WTC11 (cell line): ENCODE measurements around the gene ZSWIM6. TPM values are rescaled to one million over a fixed set of nuclear protein-coding genes. Genes with fewer than 3 reads are reported as not detected.

Experiments used
- ATAC-seq: fragments of 200-7000 bp; cut with Tn5 transposase; 2 replicates; pipeline ENCODE4 v1.10.0; 2021; ENCODE audit warnings: mild to moderate bottlenecking, moderate library complexity
- CTCF ChIA-PET: fragments of 300-600 bp; sonication (Branson Sonifier 250); formaldehyde crosslinking; loops from one replicate; lab custom pipeline; 2021; ENCODE audit warnings: antibody characterized with exemption; lab: Charles Lee
- POLR2A ChIA-PET: fragments of 350-600 bp; sonication (Branson Sonifier 250); formaldehyde crosslinking; loops from one replicate; lab custom pipeline; 2021; ENCODE audit warnings: antibody characterized with exemption; lab: Charles Lee
- DNase-seq: peaks from one replicate; pipeline ENCODE4 v3.0.0; 2021; ENCODE audit warnings: low spot score
- H3K27ac Mint-ChIP-seq: 2 replicates; pipeline ENCODE4 v1.8.0; 2021; ENCODE audit warnings: mixed read lengths
- H3K27me3 Mint-ChIP-seq: 2 replicates; pipeline ENCODE4 v1.8.0; 2021; ENCODE audit warnings: low read depth, mild to moderate bottlenecking, moderate library complexity, mixed read lengths
- H3K36me3 Mint-ChIP-seq: 2 replicates; pipeline ENCODE4 v1.8.0; 2021; ENCODE audit warnings: mixed read lengths
- H3K4me1 Mint-ChIP-seq: 2 replicates; pipeline ENCODE4 v1.8.0; 2022; ENCODE audit warnings: mixed read lengths
- H3K4me3 Mint-ChIP-seq: 2 replicates; pipeline ENCODE4 v1.8.0; 2021; ENCODE audit warnings: mild to moderate bottlenecking, moderate library complexity, mixed read lengths
- H3K9me3 Mint-ChIP-seq: 2 replicates; pipeline ENCODE4 v1.8.0; 2021; ENCODE audit warnings: mixed read lengths
- E2F5 ChIP-seq: sonication (generic); formaldehyde crosslinking; IDR thresholded peaks from 2 replicates; pipeline ENCODE4 v1.8.1; 2022; ENCODE audit warnings: mild to moderate bottlenecking, moderate library complexity, missing genetic modification reagents
- ETV6 ChIP-seq: sonication (generic); formaldehyde crosslinking; IDR thresholded peaks from 2 replicates; pipeline ENCODE4 v1.8.1; 2022; ENCODE audit warnings: mild to moderate bottlenecking, missing genetic modification reagents
- JAZF1 ChIP-seq: fragments of 250-450 bp; sonication (Bioruptor Pico); IDR thresholded peaks from 2 replicates; pipeline ENCODE4 v1.9.0; 2021; ENCODE audit warnings: moderate library complexity, mild to moderate bottlenecking, inconsistent platforms
- JUN ChIP-seq: sonication (generic); formaldehyde crosslinking; IDR thresholded peaks from 2 replicates; pipeline ENCODE4 v1.8.0; 2023; ENCODE audit warnings: mild to moderate bottlenecking, missing genetic modification reagents
- MLX ChIP-seq: sonication (generic); formaldehyde crosslinking; IDR thresholded peaks from 2 replicates; pipeline ENCODE4 v1.8.1; 2023; ENCODE audit warnings: mild to moderate bottlenecking, missing genetic modification reagents, moderate library complexity
- NR3C1 ChIP-seq: sonication (generic); formaldehyde crosslinking; conservative IDR thresholded peaks from 2 replicates; pipeline ENCODE4 v1.8.1; 2023; ENCODE audit warnings: low read depth, mild to moderate bottlenecking, missing genetic modification reagents
- PREB ChIP-seq: sonication (generic); formaldehyde crosslinking; IDR thresholded peaks from 2 replicates; pipeline ENCODE4 v1.8.1; 2022; ENCODE audit warnings: mild to moderate bottlenecking, missing genetic modification reagents, moderate library complexity, borderline replicate concordance
- SOX15 ChIP-seq: fragments of 250-450 bp; sonication (Bioruptor Pico); IDR thresholded peaks from 2 replicates; pipeline ENCODE4 v1.9.0; 2021; ENCODE audit warnings: mild to moderate bottlenecking
- TEAD4 ChIP-seq: sonication (generic); formaldehyde crosslinking; IDR thresholded peaks from 2 replicates; pipeline ENCODE4 v1.8.0; 2022; ENCODE audit warnings: mild to moderate bottlenecking, missing genetic modification reagents
- TP53 ChIP-seq: sonication (generic); formaldehyde crosslinking; IDR thresholded peaks from 2 replicates; pipeline ENCODE4 v1.8.1; 2023; ENCODE audit warnings: mild to moderate bottlenecking, missing genetic modification reagents
- ZMAT4 ChIP-seq: fragments of 250-450 bp; sonication (Bioruptor Pico); IDR thresholded peaks from 2 replicates; pipeline ENCODE4 v1.9.0; 2021; ENCODE audit warnings: mild to moderate bottlenecking
- total RNA-seq: library from RNA; stranded (reverse); gene quantifications from 3 replicates; pipeline ENCODE4 v1.2.3, GENCODE V29; 2021

Gene ZSWIM6
- total RNA-seq, 1 experiment from 2014 or later, result 12.5 TPM

- H3K27ac Mint-ChIP-seq, result no peak overlapping the region
- CTCF ChIA-PET, result no interaction called here
- H3K27me3 Mint-ChIP-seq, result no peaks in the 10 kb centered on the region; the same call in 1 of the 2 replicates
- DNase-seq (no peak), ATAC-seq (no peak)
- POLR2A ChIA-PET, result no interaction called here
- TF ChIP-seq E2F5 (CRISPR knock-in tag) (no peak), NR3C1 (CRISPR knock-in tag) (no peak)
- H3K4me3 Mint-ChIP-seq, result no peak overlapping the region
- H3K4me1 Mint-ChIP-seq, result no peaks in the 10 kb centered on the region
- H3K36me3 Mint-ChIP-seq, result no peaks in the 10 kb centered on the region
- no peaks in the 10 kb centered on the region; the same call in 1 of the 2 replicates for H3K9me3 Mint-ChIP-seq
Measured at GRCh38 chr5:61567337-61567736, 235.3 kb downstream of the ZSWIM6 start.

- no peak; the same call in 1 of the 2 replicates for ATAC-seq
- Mint-ChIP-seq H3K4me3 (no peak overlapping the region), H3K27me3 (no peaks in the 10 kb centered on the region), H3K27ac (no peak overlapping the region), H3K4me1 (no peaks in the 10 kb centered on the region), H3K9me3 (no peaks in the 10 kb centered on the region), H3K36me3 (no peaks in the 10 kb centered on the region)
- no peak for DNase-seq
- ChIA-PET CTCF (interaction anchor here (0.8 kb wide), 1 partner anchor 611 kb away, joined by 3 read pairs; no protein-coding TSS in a partner anchor), POLR2A (no interaction called here)
- TF ChIP-seq PREB (no peak), JAZF1 (no peak)
Measured at GRCh38 chr5:61569353-61569752, 237.3 kb downstream of the ZSWIM6 start.

GRCh38 chr5:61570767-61571166 is 238.7 kb downstream of the ZSWIM6 start:
- Mint-ChIP-seq H3K4me3 (no peak overlapping the region), H3K27me3 (no peaks in the 10 kb centered on the region), H3K27ac (no peak overlapping the region), H3K4me1 (0 out of 2 replicates have a peak, but pooled peaks cover 3% of the 10 kb centered on the region), H3K9me3 (no peaks in the 10 kb centered on the region), H3K36me3 (no peaks in the 10 kb centered on the region)
- DNase-seq, result no peak
- no peak for ATAC-seq
- ChIA-PET POLR2A (interaction anchor here (0.5 kb wide), 1 partner anchor 68 kb away, joined by 3 read pairs; no protein-coding TSS in a partner anchor), CTCF (no interaction called here)
- TF ChIP-seq SOX15, result no peak

- ChIA-PET CTCF (no interaction called here), POLR2A (no interaction called here)
- no peak for DNase-seq
- Mint-ChIP-seq H3K4me1 (0 out of 2 replicates have a peak, but pooled peaks cover 3% of the 10 kb centered on the region), H3K9me3 (no peaks in the 10 kb centered on the region), H3K4me3 (no peak overlapping the region), H3K27me3 (no peaks in the 10 kb centered on the region), H3K27ac (no peak overlapping the region), H3K36me3 (no peaks in the 10 kb centered on the region)
- no peak for TF ChIP-seq JUN (CRISPR knock-in tag)
- TF ChIP-seq ZMAT4 (CRISPR knock-in tag), result no peak
- no peak for ATAC-seq
Measured at GRCh38 chr5:61572959-61573358, 240.9 kb downstream of the ZSWIM6 start.

- ChIA-PET POLR2A (no interaction called here), CTCF (no interaction called here)
- H3K27ac Mint-ChIP-seq, result no peak overlapping the region
- H3K4me3 Mint-ChIP-seq, result no peak overlapping the region
- H3K36me3 Mint-ChIP-seq, result no peaks in the 10 kb centered on the region
- 0 out of 2 replicates have a peak, but pooled peaks cover 3% of the 10 kb centered on the region for H3K4me1 Mint-ChIP-seq
- TF ChIP-seq MLX (CRISPR knock-in tag) (no peak), TP53 (no peak), TEAD4 (CRISPR knock-in tag) (no peak), E2F5 (CRISPR knock-in tag) (no peak), ETV6 (CRISPR knock-in tag) (no peak)
- DNase-seq (no peak), ATAC-seq (no peak; the same call in 1 of the 2 replicates)
- H3K9me3 Mint-ChIP-seq, result no peaks in the 10 kb centered on the region
- no peaks in the 10 kb centered on the region for H3K27me3 Mint-ChIP-seq
Measured at GRCh38 chr5:61575103-61575502, 243.0 kb downstream of the ZSWIM6 start.
